Measurements from ENCODE around the gene IL1R1.
"Not testable (repeated sequence)": the region's sequence is repeated elsewhere in the genome, so short reads cannot be mapped to it uniquely, and the experiment has no call there.

Gene IL1R1

GRCh38 chr2:102111823-102112222, 30.7 kb upstream of the IL1R1 start:
- no peak for DNase-seq

- no peak for DNase-seq
Measured at GRCh38 chr2:102112271-102112670, 30.3 kb upstream of the IL1R1 start.

DNA sequence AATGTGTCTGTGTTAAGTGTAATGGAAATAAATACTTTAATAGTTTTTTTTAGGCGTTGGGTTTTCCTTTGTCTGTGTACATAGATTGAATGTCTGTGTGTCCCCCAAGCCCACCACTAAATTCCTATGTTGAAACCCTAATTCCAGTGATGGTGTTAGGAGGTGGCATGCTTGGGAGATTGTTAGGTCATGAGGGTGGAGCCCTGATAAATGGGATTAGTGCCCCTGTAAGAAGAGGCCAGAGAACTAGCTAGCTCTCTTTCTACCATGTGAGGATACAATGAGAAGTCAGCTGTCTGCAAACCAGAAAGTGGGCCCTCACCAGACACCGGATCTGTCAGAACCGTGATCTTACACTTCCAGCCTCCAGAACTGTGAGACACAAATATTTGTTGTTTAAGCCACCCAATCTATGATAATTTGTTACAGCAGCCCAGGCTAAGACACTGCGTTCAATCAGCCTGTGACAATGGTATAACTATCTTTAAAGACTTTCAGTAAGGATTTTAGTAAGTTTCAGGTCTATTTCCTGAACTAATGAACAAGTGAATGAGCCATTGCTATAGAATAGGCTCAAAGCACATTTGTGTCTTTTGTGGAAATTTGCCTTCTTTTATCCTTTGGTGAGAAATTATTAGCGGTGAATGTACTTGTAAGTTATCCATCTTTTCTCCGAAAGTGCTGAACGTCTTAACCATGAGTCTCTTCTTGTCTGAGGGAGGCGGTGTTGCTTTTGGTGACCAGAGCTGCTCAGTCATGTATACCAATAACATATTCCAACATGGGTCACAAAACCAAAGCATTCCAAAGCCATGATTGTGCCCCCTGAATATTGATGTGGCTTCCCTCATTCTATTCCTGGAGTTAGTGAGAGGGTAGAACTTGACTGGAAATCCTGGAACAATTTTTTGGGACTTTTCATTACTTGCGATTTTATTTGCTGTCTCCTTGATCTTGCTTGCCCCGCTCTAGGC, 29.6 kb upstream of the IL1R1 start:
- no peak for DNase-seq

DNA sequence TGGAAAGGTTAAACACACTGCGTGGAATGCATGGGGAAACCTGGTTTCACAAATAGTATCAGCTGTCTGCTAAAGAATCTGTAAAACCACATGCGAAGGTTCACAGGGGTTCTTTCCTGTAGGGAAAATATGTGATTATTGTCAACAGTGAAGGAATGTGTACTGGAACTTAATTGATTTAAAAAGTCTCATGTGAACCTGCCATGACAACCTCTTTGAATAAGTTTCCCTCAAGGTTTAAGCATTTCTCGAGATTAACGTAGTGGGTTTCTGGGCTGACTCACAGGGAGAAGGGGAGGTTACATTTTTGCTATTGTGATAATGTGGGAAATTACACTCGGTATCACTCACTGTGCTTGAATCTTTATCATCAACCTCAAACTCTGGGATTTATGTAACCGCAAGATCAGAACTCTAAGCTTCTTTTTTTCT, 28.2 kb upstream of the IL1R1 start:
- DNase-seq = no peak

DNA sequence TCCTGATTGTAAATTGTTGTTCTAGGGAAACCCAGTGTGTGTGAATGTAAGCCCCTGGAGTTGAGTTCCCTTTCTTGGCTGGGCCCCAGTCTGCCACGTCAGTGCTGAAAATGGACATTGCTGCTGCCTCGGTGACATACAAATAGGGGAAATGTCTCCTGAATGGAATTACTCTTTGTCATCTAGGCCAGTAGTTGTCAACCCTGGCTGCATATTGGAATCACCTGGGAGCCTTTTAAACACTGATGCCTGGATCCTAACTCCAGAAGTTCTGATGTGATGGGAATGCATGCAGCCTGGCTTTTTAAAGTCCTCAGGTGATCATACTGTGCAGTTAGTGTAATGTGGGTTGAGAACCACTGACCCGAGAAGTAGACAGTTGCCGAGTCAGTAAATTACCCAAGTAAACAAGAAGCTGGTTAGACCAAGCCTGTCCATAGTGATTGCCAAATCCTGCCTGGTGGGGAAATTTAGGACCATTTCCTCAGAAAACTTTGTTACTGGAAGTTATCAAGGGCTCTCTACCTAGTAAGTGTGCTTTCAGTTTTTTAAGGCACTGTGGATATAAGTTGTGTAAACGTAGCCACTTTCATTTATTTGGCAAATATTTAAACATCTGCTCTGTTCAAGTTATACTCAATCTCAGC, 27.6 kb upstream of the IL1R1 start:
- DNase-seq = no peak

GRCh38 chr2:102116630-102117471, 25.7 kb upstream of the IL1R1 start:
- DNase-seq = no peak

DNA sequence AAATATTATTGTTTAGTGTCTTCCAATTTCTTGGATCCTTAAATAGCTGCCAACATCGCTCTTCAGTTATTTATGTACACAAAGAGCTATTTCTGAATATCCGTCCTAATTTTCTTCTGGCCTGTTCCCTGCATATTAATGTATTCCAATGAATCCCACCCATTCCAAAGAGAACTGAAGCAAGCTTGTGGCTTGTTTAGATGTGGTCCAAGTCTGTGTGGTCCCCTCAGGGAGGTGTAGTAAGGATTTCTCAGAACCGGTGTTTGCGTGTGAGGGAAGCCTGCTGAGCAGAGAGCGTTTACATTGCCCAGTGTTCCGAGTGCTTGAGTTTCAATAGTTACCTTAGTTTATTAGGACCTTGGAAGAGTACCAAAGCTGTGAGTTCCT, 25.1 kb upstream of the IL1R1 start:
- no peak for DNase-seq

GRCh38 chr2:102119255-102119654, 23.3 kb upstream of the IL1R1 start:
- no peak for DNase-seq

DNA sequence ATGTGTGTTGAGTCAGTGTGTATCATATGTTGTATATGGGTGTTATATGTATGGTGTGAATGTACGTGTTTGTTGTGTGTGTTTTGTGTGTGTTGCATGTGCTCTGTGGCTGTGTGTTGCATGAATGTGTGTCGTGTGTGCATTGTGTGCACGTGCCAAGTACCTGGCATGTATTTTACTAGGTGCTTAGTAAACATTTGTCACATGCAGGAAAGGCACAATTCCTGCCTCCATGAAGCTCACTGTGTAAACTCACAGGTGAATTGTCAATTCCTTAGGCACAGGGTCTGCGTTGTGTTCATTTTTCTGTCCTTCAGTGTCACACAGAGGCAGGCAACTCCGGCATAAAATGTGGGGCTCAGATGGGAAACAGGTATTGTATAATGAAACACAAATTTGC, 22.3 kb upstream of the IL1R1 start:
- DNase-seq = no peak

DNA sequence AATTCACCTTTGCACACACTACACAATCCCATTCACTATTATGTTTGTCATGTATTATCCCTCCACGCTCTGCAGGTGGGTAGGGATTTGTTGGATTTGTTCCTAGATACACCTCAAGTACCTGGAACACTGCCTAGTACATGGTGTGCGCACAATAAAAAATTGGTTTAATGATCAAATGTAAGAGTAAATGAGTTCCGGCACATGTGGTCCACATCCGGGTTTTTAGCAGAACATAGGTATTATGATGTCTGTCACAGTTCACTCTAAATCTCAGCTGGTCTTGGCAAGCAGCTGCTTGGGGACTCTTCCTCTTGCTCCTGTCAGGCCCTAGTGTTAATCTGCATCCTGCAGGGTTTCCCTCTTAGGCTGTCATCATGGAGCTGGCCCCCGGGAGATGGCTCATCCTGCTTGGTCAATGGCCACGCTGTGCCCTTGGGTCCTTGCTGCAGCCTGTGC, 21.8 kb upstream of the IL1R1 start:
- DNase-seq = no peak

DNA sequence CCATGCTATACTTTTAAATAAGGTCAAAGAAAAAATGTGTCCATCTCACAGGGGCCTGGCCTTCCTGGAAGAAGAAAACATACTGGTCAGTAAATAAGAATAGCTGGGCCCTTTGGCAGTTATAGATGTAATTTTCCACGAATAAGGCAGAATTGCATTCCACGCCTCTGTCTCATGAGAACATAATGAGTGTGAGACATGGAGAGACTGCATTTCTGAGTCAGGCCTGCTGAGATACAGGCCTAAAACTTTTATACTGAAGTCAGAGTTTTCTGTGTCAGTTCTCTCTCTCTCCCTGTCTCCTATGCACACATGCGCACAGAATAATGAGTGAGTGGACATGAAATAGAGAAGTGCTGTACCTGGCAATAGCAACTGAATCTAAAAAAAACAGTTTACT, 20.4 kb upstream of the IL1R1 start:
- no peak for DNase-seq

- no peak for DNase-seq
Measured at GRCh38 chr2:102122909-102123308, 19.6 kb upstream of the IL1R1 start.

GRCh38 chr2:102124421-102124820, 18.1 kb upstream of the IL1R1 start:
- not testable (repeated sequence) for DNase-seq

DNA sequence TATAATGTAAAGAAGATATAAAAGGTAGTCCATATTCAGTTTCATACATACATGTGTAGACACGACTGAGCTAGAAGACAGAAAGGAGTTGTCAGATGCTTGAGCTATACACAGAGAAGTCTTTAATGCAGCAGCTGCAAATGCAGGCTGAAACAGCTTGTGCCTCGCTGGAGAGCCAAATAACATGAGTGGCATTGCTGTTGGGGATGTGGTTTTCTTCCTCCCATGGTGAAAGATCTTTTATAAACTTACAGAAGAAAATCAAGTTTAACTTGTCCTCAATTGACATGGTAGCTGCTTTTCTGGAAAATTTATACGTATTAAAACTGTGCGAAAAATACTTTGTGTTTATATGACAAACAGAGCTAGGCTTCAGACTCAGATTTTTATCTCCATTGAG, 16.4 kb upstream of the IL1R1 start:
- DNase-seq = no peak

- no peak for DNase-seq
Measured at GRCh38 chr2:102126660-102127059, 15.9 kb upstream of the IL1R1 start.

DNA sequence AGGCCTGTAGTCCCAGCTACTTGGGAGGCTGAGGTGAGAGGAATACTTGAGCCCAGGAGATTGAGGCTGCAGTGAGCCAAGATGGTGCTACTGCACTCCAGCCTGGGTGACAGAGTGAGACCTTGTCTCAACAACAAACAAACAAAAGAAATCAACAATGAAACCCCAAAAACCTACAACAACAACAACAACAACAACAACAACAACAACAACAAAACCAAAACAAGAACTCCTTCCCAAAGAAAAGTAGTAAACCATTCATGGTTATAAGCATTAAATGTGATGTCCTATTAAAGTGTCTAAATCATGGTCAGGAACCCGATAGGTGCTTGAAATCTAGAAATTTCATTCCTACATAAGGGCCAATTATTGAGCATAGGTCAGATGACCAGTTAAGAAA, 13.5 kb upstream of the IL1R1 start:
- DNase-seq = no peak

DNA sequence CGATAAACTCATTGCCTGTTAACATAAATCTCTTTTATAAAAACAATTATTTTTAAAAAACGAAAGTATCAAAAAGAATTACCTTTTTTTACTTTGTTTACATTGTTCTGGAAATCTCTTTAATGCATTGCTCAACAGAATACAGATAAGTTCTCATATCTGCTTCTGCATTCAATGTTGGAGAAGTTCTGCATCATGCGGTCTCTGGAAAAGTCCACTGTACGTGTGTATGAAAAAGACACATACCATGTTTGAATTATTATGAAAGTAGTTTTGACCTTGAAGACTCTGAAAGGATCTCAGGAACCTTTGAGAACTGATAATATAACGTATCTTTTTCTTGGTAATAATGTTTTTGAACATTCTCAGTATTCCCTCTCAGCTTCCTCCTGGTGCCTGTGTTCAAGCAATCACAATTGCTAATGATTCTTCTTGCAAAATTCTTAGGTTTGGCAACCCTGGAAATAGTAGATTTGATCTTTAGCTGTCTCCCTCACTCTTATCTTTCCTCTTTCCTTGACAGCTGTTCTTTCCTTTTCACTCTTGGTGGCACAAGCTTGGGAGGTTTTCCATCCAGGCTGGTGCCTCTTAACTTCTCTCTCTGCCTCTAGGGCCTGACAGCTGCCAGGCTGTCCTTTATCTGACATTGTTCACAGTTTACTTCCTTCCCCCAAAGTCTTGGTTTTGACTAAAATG, 12.4 kb upstream of the IL1R1 start:
- DNase-seq = no peak

DNA sequence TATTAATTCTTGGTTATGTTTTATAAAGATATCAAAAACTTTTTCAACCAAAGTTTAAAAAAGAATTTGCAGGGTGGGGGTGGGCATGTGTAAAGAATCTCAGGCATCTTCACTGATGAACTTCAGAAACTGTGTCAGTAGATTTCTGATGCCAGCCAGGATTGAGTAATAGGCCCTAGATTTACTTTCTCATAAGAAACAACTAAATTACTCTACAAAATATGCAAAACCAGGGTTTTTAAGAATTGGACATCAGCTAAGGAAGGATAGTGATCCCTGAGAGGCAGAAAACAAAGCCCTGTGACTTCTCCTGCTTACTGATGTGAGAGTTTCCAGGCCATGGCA, 11.9 kb upstream of the IL1R1 start:
- no peak for DNase-seq

- DNase-seq = no peak
Measured at GRCh38 chr2:102131564-102131963, 11.0 kb upstream of the IL1R1 start.

DNA sequence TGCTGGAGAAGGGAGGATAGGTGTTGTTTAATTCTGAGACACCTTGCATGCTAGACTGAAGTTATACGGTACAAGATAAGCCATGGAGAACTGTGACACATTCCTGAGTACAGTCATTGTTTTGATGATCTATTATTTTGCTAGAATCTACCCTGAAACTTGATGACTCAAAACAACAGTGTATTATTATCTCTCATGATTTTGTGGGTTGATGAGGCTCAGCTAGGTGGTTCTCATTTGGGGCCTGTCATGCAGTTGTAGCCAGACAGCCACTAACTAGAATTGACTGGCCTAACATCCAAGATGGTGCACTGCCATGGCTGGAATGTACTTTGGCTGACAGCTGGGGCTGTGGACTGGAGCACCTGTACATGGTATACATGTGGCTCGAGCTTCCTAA, 5.4 kb upstream of the IL1R1 start:
- DNase-seq = no peak

GRCh38 chr2:102138331-102138730, 4.2 kb upstream of the IL1R1 start:
- DNase-seq = no peak

DNA sequence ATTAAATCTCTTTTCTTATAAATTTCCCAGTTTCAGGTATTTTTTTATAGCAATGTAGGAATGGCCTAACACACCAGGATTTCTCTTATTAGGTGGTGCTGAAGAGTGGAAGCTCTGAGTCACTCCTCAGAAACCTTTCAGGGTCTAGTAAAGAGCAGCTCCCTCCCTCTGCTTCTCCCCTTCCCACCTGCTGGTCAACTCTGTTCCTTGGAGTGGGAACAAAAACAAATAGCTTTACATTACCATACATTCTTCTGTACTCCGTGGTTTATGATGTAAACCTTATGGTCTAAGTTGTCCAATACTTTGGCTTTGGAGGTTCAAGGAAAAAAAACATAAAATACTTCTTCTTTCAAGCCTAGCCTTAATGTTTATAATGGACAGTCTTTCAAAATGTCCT, 2.7 kb upstream of the IL1R1 start:
- no peak for DNase-seq

- DNase-seq = no peak
Measured at GRCh38 chr2:102140377-102140776, 2.2 kb upstream of the IL1R1 start.
